ENCODE data around the gene KCNMA1. TPM values are rescaled to one million over a fixed set of nuclear protein-coding genes. Genes with fewer than 3 reads are reported as not detected.
A peak's percentile ranks its signal among the peaks of the same experiment; 100 is the strongest.

Gene KCNMA1
- total RNA-seq, 2 donors from 2014 or later, result 168 to 188 TPM

DNA sequence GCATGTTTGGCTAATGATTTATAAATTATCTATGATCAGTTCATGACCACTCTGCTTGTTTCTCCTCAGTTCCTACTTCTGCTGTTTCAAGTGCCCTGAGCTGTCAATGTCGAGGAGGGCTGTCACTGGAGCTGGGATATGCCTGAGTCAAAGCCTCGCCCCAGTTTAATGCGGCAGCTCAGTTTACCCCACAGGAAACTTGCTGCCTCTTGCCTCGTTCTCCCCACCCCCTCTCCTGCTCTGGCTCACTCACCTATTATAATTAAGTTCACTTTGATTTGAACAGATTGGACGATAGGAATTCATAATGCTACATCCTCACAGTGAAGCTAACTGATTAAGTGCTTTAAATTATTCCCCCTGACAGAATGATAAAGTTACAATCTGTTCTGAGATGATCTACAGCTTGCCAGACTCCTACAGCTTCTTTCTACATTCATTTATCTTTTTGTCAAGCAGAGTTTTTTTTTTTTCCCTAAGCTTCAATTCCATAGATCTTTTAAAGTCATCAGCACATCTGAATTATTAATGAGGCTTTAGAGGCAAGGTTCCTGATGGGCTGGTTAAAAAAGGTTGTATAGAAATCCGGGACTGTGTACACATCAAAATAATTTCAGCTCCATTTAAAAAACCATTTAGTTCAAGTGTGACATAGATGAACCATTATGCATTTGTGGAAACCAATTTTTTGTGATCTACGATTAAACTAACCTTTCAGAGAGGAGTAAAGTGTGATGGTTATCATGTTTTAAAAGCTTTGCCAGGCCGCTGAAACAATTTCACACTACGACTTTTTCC, 758.3 kb downstream of the KCNMA1 start:
- H3K27me3 ChIP-seq (replicated peaks; ENCODE audit: insufficient read depth), result no peaks in the 10 kb centered on the region
- TF ChIP-seq, protein P1, sequence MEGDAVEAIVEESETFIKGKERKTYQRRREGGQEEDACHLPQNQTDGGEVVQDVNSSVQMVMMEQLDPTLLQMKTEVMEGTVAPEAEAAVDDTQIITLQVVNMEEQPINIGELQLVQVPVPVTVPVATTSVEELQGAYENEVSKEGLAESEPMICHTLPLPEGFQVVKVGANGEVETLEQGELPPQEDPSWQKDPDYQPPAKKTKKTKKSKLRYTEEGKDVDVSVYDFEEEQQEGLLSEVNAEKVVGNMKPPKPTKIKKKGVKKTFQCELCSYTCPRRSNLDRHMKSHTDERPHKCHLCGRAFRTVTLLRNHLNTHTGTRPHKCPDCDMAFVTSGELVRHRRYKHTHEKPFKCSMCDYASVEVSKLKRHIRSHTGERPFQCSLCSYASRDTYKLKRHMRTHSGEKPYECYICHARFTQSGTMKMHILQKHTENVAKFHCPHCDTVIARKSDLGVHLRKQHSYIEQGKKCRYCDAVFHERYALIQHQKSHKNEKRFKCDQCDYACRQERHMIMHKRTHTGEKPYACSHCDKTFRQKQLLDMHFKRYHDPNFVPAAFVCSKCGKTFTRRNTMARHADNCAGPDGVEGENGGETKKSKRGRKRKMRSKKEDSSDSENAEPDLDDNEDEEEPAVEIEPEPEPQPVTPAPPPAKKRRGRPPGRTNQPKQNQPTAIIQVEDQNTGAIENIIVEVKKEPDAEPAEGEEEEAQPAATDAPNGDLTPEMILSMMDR (IDR thresholded peaks at IDR 0.05), result no peak
- ATAC-seq (ENCODE audit: insufficient number of reproducible peaks, low FRiP score, low read depth), result no peak

DNA sequence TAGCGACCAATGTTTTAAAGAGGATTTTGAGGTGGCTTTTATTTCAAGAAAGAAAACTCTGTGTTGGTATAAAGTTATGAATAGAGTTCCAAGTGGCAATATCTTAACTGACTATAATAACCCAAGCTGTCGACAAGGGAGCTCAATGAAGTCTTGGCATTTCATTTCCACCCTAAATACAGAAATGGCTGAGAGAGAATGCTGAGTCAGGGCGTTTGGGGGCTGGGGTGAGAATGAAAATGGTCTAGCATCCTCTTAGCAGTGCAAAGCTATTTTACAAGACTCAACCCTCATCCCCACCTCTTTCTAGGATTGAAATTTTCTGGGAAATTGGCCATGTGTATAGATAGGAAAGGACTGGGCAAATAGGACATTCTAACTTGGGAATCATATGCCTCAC, 759.1 kb downstream of the KCNMA1 start:
- H3K4me1 ChIP-seq (ENCODE audit: control insufficient read depth in 1 of 2, low read depth in 2 of 2), result peaks cover 9 to 28% of the 10 kb centered on the region in 2 donors
- H3K9me3 ChIP-seq, result no peaks in the 10 kb centered on the region
- H3K27me3 ChIP-seq (replicated peaks; ENCODE audit: insufficient read depth), result no peaks in the 10 kb centered on the region
- ATAC-seq (ENCODE audit: insufficient number of reproducible peaks, low FRiP score, low read depth), result no peak
- H3K27ac ChIP-seq, result no peak overlapping the region
- TF ChIP-seq, protein P1 (IDR thresholded peaks at IDR 0.05), result no peak
- H3K4me3 ChIP-seq, result no peak overlapping the region
- no peak for DNase-seq (ENCODE audit: low spot score)
- no peaks in the 10 kb centered on the region for H3K36me3 ChIP-seq

More for the DNA sequence above, 758.3 kb downstream of the KCNMA1 start:
- DNase-seq (ENCODE audit: low spot score), result no peak
- Histone ChIP-seq H3K9me3 (no peaks in the 10 kb centered on the region), H3K4me1 (ENCODE audit: control insufficient read depth in 1 of 2, low read depth in 2 of 2) (peaks cover 6 to 20% of the 10 kb centered on the region in 2 donors), H3K36me3 (no peaks in the 10 kb centered on the region), H3K27ac (no peak overlapping the region), H3K4me3 (no peak overlapping the region)

DNA sequence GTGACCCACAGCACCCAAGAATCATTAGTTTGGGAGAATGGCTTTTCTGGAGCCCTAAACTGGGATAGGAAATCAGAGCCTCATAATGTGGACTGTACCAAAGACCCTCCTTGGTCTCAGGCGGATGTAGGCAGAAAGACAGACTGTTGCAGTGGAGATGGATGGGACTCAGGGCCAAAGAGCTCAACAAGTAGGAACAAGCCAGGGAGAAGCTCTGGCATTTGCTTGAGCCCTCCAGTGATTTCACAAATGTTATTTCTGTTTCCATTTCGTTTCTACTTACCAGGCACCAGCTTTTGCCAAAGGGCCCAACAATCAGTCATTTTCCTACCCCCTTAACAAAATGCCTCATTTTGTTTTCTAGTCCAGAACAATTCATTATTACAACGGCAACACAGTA, 762.7 kb downstream of the KCNMA1 start:
- no peak for ATAC-seq (ENCODE audit: insufficient number of reproducible peaks, low FRiP score, low read depth)
- DNase-seq (ENCODE audit: low spot score), result no peak

DNA sequence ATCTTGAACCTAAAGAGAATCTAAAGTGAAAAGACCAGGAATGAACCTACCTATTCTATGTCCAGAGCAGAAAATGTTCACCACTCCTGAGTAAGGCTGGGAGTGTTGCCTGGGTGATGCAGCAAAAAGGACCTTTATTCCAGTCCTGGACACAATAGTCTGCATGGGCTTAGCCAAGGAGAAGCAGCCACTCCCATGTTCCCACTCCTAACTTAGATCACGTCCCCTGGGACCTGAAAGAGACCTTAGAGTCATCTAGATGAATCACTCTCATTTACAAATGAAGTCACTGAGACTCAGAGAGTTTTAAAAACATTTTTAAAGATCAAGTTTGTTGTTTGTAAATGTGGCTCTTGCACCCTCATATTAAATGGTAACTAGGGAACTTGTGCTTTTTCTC, 763.4 kb downstream of the KCNMA1 start:
- no peaks in the 10 kb centered on the region for H3K27me3 ChIP-seq (replicated peaks; ENCODE audit: insufficient read depth)
- TF ChIP-seq, protein P1 (IDR thresholded peaks at IDR 0.05), result no peak
- peak; percentile 94 for ATAC-seq (ENCODE audit: insufficient number of reproducible peaks, low FRiP score, low read depth)
- H3K9me3 ChIP-seq, result no peaks in the 10 kb centered on the region
- peak; percentile 70 for DNase-seq (ENCODE audit: low spot score)
- H3K36me3 ChIP-seq, result no peaks in the 10 kb centered on the region
- peaks cover 9 to 31% of the 10 kb centered on the region in 2 donors for H3K4me1 ChIP-seq (ENCODE audit: control insufficient read depth in 1 of 2, low read depth in 2 of 2)
- H3K27ac ChIP-seq, result peak overlapping the region; percentile 60 to 76
- H3K4me3 ChIP-seq, result no peak overlapping the region

More for the DNA sequence above, 762.7 kb downstream of the KCNMA1 start:
- no peak overlapping the region for H3K4me3 ChIP-seq
- H3K27ac ChIP-seq, result peak overlapping the region; percentile 60 to 76
- no peaks in the 10 kb centered on the region for H3K36me3 ChIP-seq
- no peaks in the 10 kb centered on the region for H3K27me3 ChIP-seq (replicated peaks; ENCODE audit: insufficient read depth)
- peaks cover 9 to 31% of the 10 kb centered on the region in 2 donors for H3K4me1 ChIP-seq (ENCODE audit: control insufficient read depth in 1 of 2, low read depth in 2 of 2)
- TF ChIP-seq, protein P1 (IDR thresholded peaks at IDR 0.05), result no peak
- H3K9me3 ChIP-seq, result no peaks in the 10 kb centered on the region

DNA sequence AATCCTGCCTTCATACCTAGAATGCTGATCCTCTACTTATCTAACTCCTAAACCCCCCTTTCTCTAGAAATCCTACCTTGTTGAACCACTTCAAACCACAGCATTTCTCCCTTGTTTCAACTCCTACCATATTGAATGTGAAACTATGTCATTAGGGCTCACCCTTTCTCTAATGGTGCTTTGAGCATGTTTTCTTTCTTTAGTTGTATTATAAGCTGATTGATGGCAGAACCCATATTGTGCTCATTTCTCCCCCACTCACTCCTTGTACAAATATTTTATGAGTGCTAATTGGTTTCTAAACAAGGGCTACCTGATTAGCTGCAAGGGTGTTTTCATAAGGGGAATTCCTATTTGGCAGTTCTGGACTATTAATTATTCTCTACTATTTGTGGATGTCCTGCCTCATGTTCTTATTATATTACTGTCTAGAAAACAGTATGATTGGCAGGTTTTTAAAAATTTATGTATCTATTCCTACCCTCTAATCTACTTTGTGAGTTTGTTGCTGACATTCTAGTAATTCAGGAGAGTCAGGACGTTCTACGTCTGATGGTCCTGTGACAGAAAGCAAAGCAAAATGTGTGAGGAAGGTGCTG, 765.8 kb downstream of the KCNMA1 start:
- DNase-seq (ENCODE audit: low spot score) (no peak), ATAC-seq (ENCODE audit: insufficient number of reproducible peaks, low FRiP score, low read depth) (no peak)
- Histone ChIP-seq H3K4me1 (ENCODE audit: control insufficient read depth in 1 of 2, low read depth in 2 of 2) (peaks cover 9 to 26% of the 10 kb centered on the region in 2 donors), H3K27ac (no peak overlapping the region), H3K27me3 (replicated peaks; ENCODE audit: insufficient read depth) (no peaks in the 10 kb centered on the region), H3K4me3 (no peak overlapping the region), H3K36me3 (no peaks in the 10 kb centered on the region), H3K9me3 (no peaks in the 10 kb centered on the region)
- TF ChIP-seq, protein P1 (IDR thresholded peaks at IDR 0.05), result no peak
